Measurements from ENCODE around the gene CAPRIN2.

The CAPRIN2 gene

DNA sequence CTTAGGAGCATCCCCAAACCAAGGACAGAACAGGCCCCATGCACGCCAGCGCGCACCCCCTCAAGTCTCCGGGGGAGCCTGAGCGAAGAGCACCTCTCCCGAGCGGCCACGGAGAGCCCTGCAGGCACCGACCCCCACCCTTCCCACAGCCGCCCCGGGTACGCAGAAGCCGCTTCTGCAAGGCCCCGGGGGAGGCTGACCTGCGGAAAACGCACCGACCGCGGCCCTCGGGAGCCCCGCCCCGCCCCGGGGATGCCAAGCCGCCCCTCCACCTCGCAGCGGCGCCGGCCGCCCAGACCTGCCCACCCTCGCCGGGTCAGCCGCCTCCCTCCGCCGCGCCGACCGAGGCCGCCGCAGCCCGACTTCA is 385 bp downstream of the CAPRIN2 start:
- TF ChIP-seq, protein P1, sequence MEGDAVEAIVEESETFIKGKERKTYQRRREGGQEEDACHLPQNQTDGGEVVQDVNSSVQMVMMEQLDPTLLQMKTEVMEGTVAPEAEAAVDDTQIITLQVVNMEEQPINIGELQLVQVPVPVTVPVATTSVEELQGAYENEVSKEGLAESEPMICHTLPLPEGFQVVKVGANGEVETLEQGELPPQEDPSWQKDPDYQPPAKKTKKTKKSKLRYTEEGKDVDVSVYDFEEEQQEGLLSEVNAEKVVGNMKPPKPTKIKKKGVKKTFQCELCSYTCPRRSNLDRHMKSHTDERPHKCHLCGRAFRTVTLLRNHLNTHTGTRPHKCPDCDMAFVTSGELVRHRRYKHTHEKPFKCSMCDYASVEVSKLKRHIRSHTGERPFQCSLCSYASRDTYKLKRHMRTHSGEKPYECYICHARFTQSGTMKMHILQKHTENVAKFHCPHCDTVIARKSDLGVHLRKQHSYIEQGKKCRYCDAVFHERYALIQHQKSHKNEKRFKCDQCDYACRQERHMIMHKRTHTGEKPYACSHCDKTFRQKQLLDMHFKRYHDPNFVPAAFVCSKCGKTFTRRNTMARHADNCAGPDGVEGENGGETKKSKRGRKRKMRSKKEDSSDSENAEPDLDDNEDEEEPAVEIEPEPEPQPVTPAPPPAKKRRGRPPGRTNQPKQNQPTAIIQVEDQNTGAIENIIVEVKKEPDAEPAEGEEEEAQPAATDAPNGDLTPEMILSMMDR (IDR thresholded peaks at IDR 0.05; ENCODE audit: low read length): no peak
- TF ChIP-seq EZH2 (optimal IDR thresholded peaks at IDR 0.05; ENCODE audit: low read depth, low read length): no peak
- no peak for TF ChIP-seq EZH2phosphoT487 (IDR thresholded peaks at IDR 0.05; ENCODE audit: low read length)
- DNase-seq: no peak

DNA sequence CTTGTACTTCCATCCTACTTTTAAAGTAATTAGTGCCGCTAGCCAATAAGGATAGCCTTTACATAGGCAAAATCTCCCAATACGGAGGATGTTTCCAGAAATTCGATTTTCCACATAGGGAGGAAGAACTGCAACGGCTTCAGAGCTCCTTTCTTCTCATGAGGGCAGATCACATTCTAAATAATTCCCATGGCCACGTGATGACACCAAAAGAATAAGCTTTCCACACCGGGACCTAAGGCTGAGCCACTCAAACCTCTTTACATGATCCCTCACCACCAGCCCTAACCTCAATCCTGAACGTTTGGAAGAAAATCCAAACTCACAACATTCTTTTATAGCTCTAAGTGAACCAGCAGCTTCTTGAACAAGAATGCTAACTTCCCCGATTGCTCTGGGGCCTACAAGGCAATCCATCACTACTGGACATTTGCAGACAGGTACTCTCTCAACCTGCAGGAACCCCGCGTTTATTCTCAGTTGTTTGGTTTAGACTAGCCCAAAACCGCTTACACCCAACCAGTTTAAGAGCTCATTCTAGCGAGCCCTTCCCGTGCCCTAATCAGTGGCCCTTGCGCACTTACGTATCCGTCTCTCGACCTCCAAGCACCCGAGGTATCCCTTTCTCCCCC is 884 bp downstream of the CAPRIN2 start:
- no peaks in the 10 kb centered on the region for H3K36me3 ChIP-seq (replicated peaks; ENCODE audit: insufficient read depth, low read length)
- no peaks in the 10 kb centered on the region for H4K20me1 ChIP-seq (ENCODE audit: insufficient read depth, low read length)
- no peaks in the 10 kb centered on the region for H3K9me3 ChIP-seq (replicated peaks; ENCODE audit: insufficient read depth, low read length)
- H3K9ac ChIP-seq (ENCODE audit: low read length): peak overlapping the region; percentile 54; the same call in 1 of the 2 replicates
- H3K4me3 ChIP-seq (ENCODE audit: low read length): peak overlapping the region; percentile 76
- no peaks in the 10 kb centered on the region for H3K27me3 ChIP-seq (replicated peaks; ENCODE audit: insufficient read depth, low read length)
- DNase-seq: peak; percentile 43
- peak overlapping the region; percentile 88 for H2AFZ ChIP-seq (ENCODE audit: low read length)
- TF ChIP-seq, protein P1 (IDR thresholded peaks at IDR 0.05; ENCODE audit: low read length): no peak
- TF ChIP-seq EZH2 (optimal IDR thresholded peaks at IDR 0.05; ENCODE audit: low read depth, low read length): no peak
- no peak for TF ChIP-seq EZH2phosphoT487 (IDR thresholded peaks at IDR 0.05; ENCODE audit: low read length)
- no peaks in the 10 kb centered on the region for H3K9me2 ChIP-seq (replicated peaks; ENCODE audit: insufficient read depth, low read length)
- H3K27ac ChIP-seq (ENCODE audit: low read length): peak overlapping the region; percentile 57; the same call in 1 of the 2 replicates
- peaks cover 15% of the 10 kb centered on the region for H3F3A ChIP-seq (ENCODE audit: insufficient read depth, low read length)
- peaks cover 18% of the 10 kb centered on the region; the same call in 1 of the 2 replicates for H3K4me1 ChIP-seq (ENCODE audit: low read length)
- H3K4me2 ChIP-seq (ENCODE audit: low read depth, low read length): peak overlapping the region; percentile 92
- peaks cover 12% of the 10 kb centered on the region; the same call in 1 of the 2 replicates for H3K79me2 ChIP-seq (ENCODE audit: low read length)

More for the DNA sequence above, 385 bp downstream of the CAPRIN2 start:
- peaks cover 18% of the 10 kb centered on the region; the same call in 1 of the 2 replicates for H3K4me1 ChIP-seq (ENCODE audit: low read length)
- H4K20me1 ChIP-seq (ENCODE audit: insufficient read depth, low read length): no peaks in the 10 kb centered on the region
- peak overlapping the region; percentile 88 for H2AFZ ChIP-seq (ENCODE audit: low read length)
- peak overlapping the region; percentile 54; the same call in 1 of the 2 replicates for H3K9ac ChIP-seq (ENCODE audit: low read length)
- no peaks in the 10 kb centered on the region for H3K36me3 ChIP-seq (replicated peaks; ENCODE audit: insufficient read depth, low read length)
- no peaks in the 10 kb centered on the region for H3K9me2 ChIP-seq (replicated peaks; ENCODE audit: insufficient read depth, low read length)
- H3K4me2 ChIP-seq (ENCODE audit: low read depth, low read length): peak overlapping the region; percentile 92
- peak overlapping the region; percentile 76 for H3K4me3 ChIP-seq (ENCODE audit: low read length)
- peaks cover 12% of the 10 kb centered on the region; the same call in 1 of the 2 replicates for H3K79me2 ChIP-seq (ENCODE audit: low read length)
- no peaks in the 10 kb centered on the region for H3K9me3 ChIP-seq (replicated peaks; ENCODE audit: insufficient read depth, low read length)
- no peaks in the 10 kb centered on the region for H3K27me3 ChIP-seq (replicated peaks; ENCODE audit: insufficient read depth, low read length)
- peaks cover 15% of the 10 kb centered on the region for H3F3A ChIP-seq (ENCODE audit: insufficient read depth, low read length)
- peak overlapping the region; percentile 57; the same call in 1 of the 2 replicates for H3K27ac ChIP-seq (ENCODE audit: low read length)

DNA sequence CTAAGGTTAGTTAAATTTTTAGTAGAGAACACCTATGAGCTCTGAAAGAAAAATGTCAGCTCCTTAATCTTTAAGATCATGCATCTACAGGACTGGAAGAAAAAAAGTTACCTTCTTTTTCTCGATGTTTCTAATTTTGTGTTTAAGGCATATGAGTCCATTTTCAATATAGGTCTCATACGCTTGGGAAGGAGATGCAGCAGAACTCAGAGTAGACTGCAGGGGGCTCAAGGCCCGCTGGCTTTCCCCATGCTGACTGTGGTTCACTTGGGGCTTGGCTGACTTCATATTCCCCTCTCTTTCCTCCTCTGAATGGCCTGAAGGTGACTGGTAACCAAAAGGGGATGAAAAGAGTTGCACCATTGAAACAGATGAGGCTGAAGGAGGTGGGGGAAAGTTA is 1.5 kb downstream of the CAPRIN2 start:
- Histone ChIP-seq H3F3A (ENCODE audit: insufficient read depth, low read length) (peaks cover 15% of the 10 kb centered on the region), H3K27me3 (replicated peaks; ENCODE audit: insufficient read depth, low read length) (no peaks in the 10 kb centered on the region), H3K4me1 (ENCODE audit: low read length) (peaks cover 18% of the 10 kb centered on the region; the same call in 1 of the 2 replicates), H3K36me3 (replicated peaks; ENCODE audit: insufficient read depth, low read length) (no peaks in the 10 kb centered on the region), H3K9me3 (replicated peaks; ENCODE audit: insufficient read depth, low read length) (no peaks in the 10 kb centered on the region), H3K4me3 (ENCODE audit: low read length) (peak overlapping the region; percentile 76), H3K4me2 (ENCODE audit: low read depth, low read length) (peak overlapping the region; percentile 92), H3K9me2 (replicated peaks; ENCODE audit: insufficient read depth, low read length) (no peaks in the 10 kb centered on the region), H3K79me2 (ENCODE audit: low read length) (peaks cover 12% of the 10 kb centered on the region; the same call in 1 of the 2 replicates), H2AFZ (ENCODE audit: low read length) (no peak overlapping the region), H3K27ac (ENCODE audit: low read length) (peak overlapping the region; percentile 57; the same call in 1 of the 2 replicates), H3K9ac (ENCODE audit: low read length) (peak overlapping the region; percentile 54; the same call in 1 of the 2 replicates), H4K20me1 (ENCODE audit: insufficient read depth, low read length) (no peaks in the 10 kb centered on the region)
- TF ChIP-seq, protein P1 (IDR thresholded peaks at IDR 0.05; ENCODE audit: low read length): peak; percentile 46
- no peak for TF ChIP-seq EZH2phosphoT487 (IDR thresholded peaks at IDR 0.05; ENCODE audit: low read length)
- no peak for TF ChIP-seq EZH2 (optimal IDR thresholded peaks at IDR 0.05; ENCODE audit: low read depth, low read length)
- peak; percentile 51 for DNase-seq
